Amniotic stem cell (primary cell): ENCODE measurements around the gene GRHL3.
A peak's percentile ranks its signal among the peaks of the same experiment; 100 is the strongest.

ENCODE experiments used
- DNase-seq: peaks from one replicate; lab custom pipeline; 2025; lab: John Stamatoyannopoulos, UW

GRHL3 gene

GRCh38 chr1:24374891-24375786, 56.0 kb downstream of the GRHL3 start:
- no peak for DNase-seq

GRCh38 chr1:24379733-24380315, 60.7 kb downstream of the GRHL3 start:
- DNase-seq: no peak

GRCh38 chr1:24380508-24380907, 61.4 kb downstream of the GRHL3 start:
- DNase-seq: no peak

- DNase-seq: no peak
These were observed 62.1 kb downstream of the GRHL3 start for GRCh38 chr1:24381256-24381655.

GRCh38 chr1:24382165-24382577, 63.0 kb downstream of the GRHL3 start:
- no peak for DNase-seq

- DNase-seq: no peak
These were observed 64.3 kb downstream of the GRHL3 start for GRCh38 chr1:24383381-24383940.

GRCh38 chr1:24384251-24385090, 65.3 kb downstream of the GRHL3 start:
- no peak for DNase-seq

- no peak for DNase-seq
These were observed 66.2 kb downstream of the GRHL3 start for GRCh38 chr1:24385160-24385940.

- DNase-seq: no peak
These were observed 67.1 kb downstream of the GRHL3 start for GRCh38 chr1:24386241-24386640.

GRCh38 chr1:24386931-24387330, 67.8 kb downstream of the GRHL3 start:
- DNase-seq: no peak

- DNase-seq: no peak
These were observed 68.5 kb downstream of the GRHL3 start for GRCh38 chr1:24387636-24388175.

- DNase-seq: no peak
These were observed 69.3 kb downstream of the GRHL3 start for GRCh38 chr1:24388331-24388885.

GRCh38 chr1:24389231-24389678, 70.1 kb downstream of the GRHL3 start:
- DNase-seq: no peak

- peak; percentile 78 for DNase-seq
These were observed 72.0 kb downstream of the GRHL3 start for GRCh38 chr1:24390924-24391782.

- no peak for DNase-seq
These were observed 72.9 kb downstream of the GRHL3 start for GRCh38 chr1:24391882-24392603.

- no peak for DNase-seq
These were observed 73.4 kb downstream of the GRHL3 start for GRCh38 chr1:24392604-24392946.

- DNase-seq: no peak
These were observed 74.0 kb downstream of the GRHL3 start for GRCh38 chr1:24392982-24393650.

GRCh38 chr1:24393892-24394291, 74.7 kb downstream of the GRHL3 start:
- DNase-seq: no peak

- DNase-seq: no peak
These were observed 80.9 kb downstream of the GRHL3 start for GRCh38 chr1:24400065-24400464.
